Mesenchymal stem cell (in vitro differentiated cells and primary cell): ENCODE data around the gene RNF220.

Source experiments
- DNase-seq: peaks from one replicate; pipeline ENCODE4 v3.0.0-alpha.2; 2013
- H2AFZ ChIP-seq: one replicate; pipeline ENCODE4 v1.6.1; 2013; ENCODE audit warnings: low read depth, mild to moderate bottlenecking, control low read depth, inconsistent platforms, low read length, moderate library complexity
- H2AK5ac ChIP-seq: 2 replicates; pipeline ENCODE4 v1.6.1; 2013; ENCODE audit warnings: low read length, moderate library complexity, mild to moderate bottlenecking, inconsistent platforms; ENCODE audit not compliant: severe bottlenecking
- H2BK120ac ChIP-seq: one replicate; pipeline ENCODE4 v1.6.1; 2013; ENCODE audit warnings: low read depth, mild to moderate bottlenecking, inconsistent platforms, low read length, moderate library complexity
- H2BK12ac ChIP-seq, 2 experiments: one replicate each; pipeline ENCODE4 v1.6.1; 2013; ENCODE audit warnings: inconsistent platforms in 2 of 2, low read length in 2 of 2, mild to moderate bottlenecking in 2 of 2, moderate library complexity in 2 of 2, control low read depth in 1 of 2
- H2BK15ac ChIP-seq: one replicate; pipeline ENCODE4 v1.6.1; 2013; ENCODE audit warnings: mild to moderate bottlenecking, low read depth, inconsistent platforms; ENCODE audit not compliant: poor library complexity, severe bottlenecking
- H2BK5ac ChIP-seq: 2 replicates; pipeline ENCODE4 v1.6.1; 2013; ENCODE audit warnings: low read depth, mild to moderate bottlenecking, low read length, control low read depth, inconsistent platforms; ENCODE audit not compliant: poor library complexity, severe bottlenecking
- H3K14ac ChIP-seq, 2 experiments: one replicate each; pipeline ENCODE4 v1.6.1; 2013; ENCODE audit warnings: inconsistent platforms in 2 of 2, low read length in 2 of 2, control low read depth in 1 of 2, mild to moderate bottlenecking in 1 of 2, moderate library complexity in 1 of 2
- H3K18ac ChIP-seq, 2 experiments: one replicate each; pipeline ENCODE4 v1.6.1; 2013; ENCODE audit warnings: inconsistent platforms in 2 of 2, low read length in 2 of 2, control low read depth in 1 of 2, low read depth in 1 of 2, mild to moderate bottlenecking in 1 of 2
- H3K23ac ChIP-seq, 2 experiments: one replicate each; pipeline ENCODE4 v1.6.1; 2013; ENCODE audit warnings: inconsistent platforms in 2 of 2, low read length in 2 of 2, mild to moderate bottlenecking in 2 of 2, moderate library complexity in 2 of 2, control low read depth in 1 of 2
- H3K27ac ChIP-seq: 2 replicates; pipeline ENCODE4 v1.5.1; 2013; ENCODE audit warnings: mild to moderate bottlenecking, moderate library complexity, low read length, control low read depth, inconsistent platforms; ENCODE audit not compliant: poor library complexity, severe bottlenecking
- H3K27me3 ChIP-seq, 2 experiments: 2 replicates each; pipeline versions ENCODE4 v1.6.1 to v1.7.0; 2013; ENCODE audit warnings: low read length in 2 of 2, mild to moderate bottlenecking in 2 of 2, moderate library complexity in 2 of 2, control low read depth in 1 of 2, inconsistent platforms in 1 of 2; ENCODE audit not compliant: control insufficient read depth in 1 of 2, insufficient read depth in 1 of 2
- H3K36me3 ChIP-seq, 2 experiments: 2 replicates each; pipeline versions ENCODE4 v1.6.1 to v1.7.0; 2013; ENCODE audit warnings: low read length in 2 of 2, control low read depth in 1 of 2, inconsistent platforms in 1 of 2, low read depth in 1 of 2, mild to moderate bottlenecking in 1 of 2; ENCODE audit not compliant: insufficient read depth in 2 of 2, control insufficient read depth in 1 of 2
- H3K4ac ChIP-seq, 2 experiments: one replicate each; pipeline ENCODE4 v1.6.1; 2013; ENCODE audit warnings: inconsistent platforms in 2 of 2, low read length in 2 of 2, mild to moderate bottlenecking in 2 of 2, moderate library complexity in 2 of 2, control low read depth in 1 of 2, low read depth in 1 of 2
- H3K4me1 ChIP-seq: 2 replicates; pipeline ENCODE4 v1.6.1; 2013; ENCODE audit warnings: low read depth, low read length, control low read depth; ENCODE audit not compliant: control insufficient read depth, insufficient read depth
- H3K4me2 ChIP-seq: 2 replicates; pipeline ENCODE4 v1.6.1; 2013; ENCODE audit warnings: low read length, mild to moderate bottlenecking, inconsistent platforms; ENCODE audit not compliant: poor library complexity, severe bottlenecking
- H3K4me3 ChIP-seq, 2 experiments: 2 replicates each; pipeline versions ENCODE4 v1.5.1 to v1.7.0; 2013; ENCODE audit warnings: low read length in 2 of 2, mild to moderate bottlenecking in 2 of 2, control low read depth in 1 of 2, low read depth in 1 of 2; ENCODE audit not compliant: insufficient read depth in 1 of 2
- H3K79me1 ChIP-seq: replicated peaks from 2 replicates; pipeline ENCODE4 v1.6.1; 2013; ENCODE audit warnings: mild to moderate bottlenecking, control low read depth, low read length, inconsistent platforms; ENCODE audit not compliant: poor library complexity, severe bottlenecking
- H3K9ac ChIP-seq: 2 replicates; pipeline ENCODE4 v1.7.0; 2013; ENCODE audit warnings: mild to moderate bottlenecking, low read length, moderate library complexity
- H3K9me3 ChIP-seq: 2 replicates; pipeline ENCODE4 v1.7.0; 2013; ENCODE audit warnings: mild to moderate bottlenecking, low read length; ENCODE audit not compliant: control insufficient read depth
- H4K8ac ChIP-seq: one replicate; pipeline ENCODE4 v1.6.1; 2013; ENCODE audit warnings: inconsistent platforms, mild to moderate bottlenecking, low read length, moderate library complexity
- H4K91ac ChIP-seq: one replicate; pipeline ENCODE4 v1.6.1; 2013; ENCODE audit warnings: mild to moderate bottlenecking, low read length, inconsistent platforms
- WGBS: methylation state at CpG from one replicate; pipeline ENCODE4 v1.1.7; 2013; ENCODE audit warnings: mixed read lengths; 5-methylcytosine and 5-hydroxymethylcytosine counted together

The RNF220 gene

DNA sequence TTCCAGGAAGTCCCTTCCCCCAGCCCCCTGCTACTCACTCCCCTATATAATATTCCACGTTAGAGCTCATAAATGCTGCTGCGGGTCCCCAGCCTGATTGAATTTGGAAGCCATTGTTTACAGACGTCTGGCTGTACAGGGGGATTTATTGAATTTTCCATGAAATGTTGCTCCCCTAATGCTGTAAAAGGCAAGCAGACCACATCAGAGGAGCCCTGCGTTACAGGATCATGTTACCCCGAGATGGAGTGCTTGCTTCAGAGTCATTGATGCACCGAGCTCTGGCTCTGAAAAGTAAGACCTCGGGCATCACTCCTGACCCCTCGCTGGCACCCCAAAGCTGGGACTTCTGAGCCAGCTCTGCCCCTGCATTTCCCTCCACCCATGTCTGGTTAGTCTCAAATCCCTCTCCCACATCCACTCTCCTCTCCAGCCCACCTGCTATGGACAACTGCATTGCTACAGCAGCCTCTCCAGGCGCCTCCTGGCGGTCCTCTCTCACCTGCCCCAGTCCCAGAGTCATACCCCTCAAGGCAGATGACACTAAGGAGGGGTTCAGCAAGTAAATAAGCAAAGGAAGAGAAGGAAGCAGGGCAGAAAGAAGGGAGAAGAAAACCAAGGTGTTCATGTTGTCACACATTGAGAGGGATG lies 141.5 kb downstream of the RNF220 start:
- H4K8ac ChIP-seq = no peak overlapping the region
- WGBS = 72% methylated on average over 8 of the region's 10 CpGs
- DNase-seq = no peak

DNA sequence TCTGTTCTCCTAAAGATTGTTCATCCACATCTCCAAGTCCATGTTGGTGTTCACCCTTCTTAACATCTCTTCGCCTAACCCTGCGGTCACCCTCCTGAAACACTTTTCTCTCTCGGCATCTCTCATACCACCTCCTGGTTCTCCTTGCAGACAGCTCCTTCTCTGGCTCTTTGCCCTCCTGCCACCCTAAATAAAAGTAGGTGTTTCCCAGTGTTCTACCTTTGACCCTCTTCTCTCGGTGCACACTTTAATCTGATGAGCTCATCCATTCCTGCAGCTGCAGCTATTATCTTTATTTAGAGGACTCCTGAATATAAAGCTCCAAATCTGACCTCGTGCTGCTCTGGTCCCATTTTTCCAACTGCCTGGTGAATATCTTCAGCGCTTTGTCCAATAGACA lies 142.3 kb downstream of the RNF220 start:
- Histone ChIP-seq H2BK15ac (no peak overlapping the region), H3K18ac (no peak overlapping the region), H3K9ac (no peak overlapping the region), H3K27ac (no peak overlapping the region), H4K91ac (no peak overlapping the region), H3K4me3 (no peak overlapping the region), H3K14ac (no peak overlapping the region), H3K79me1 (no peaks in the 10 kb centered on the region), H3K23ac (no peak overlapping the region), H2BK120ac (no peak overlapping the region), H3K4ac (no peak overlapping the region), H3K4me1 (no peaks in the 10 kb centered on the region), H4K8ac (no peak overlapping the region), H3K9me3 (no peaks in the 10 kb centered on the region), H3K36me3 (no peaks in the 10 kb centered on the region), H3K27me3 (peaks cover 76 to 80% of the 10 kb centered on the region in 2 experiments), H3K4me2 (no peak overlapping the region), H2BK12ac (no peak overlapping the region), H2AK5ac (no peak overlapping the region), H2BK5ac (no peak overlapping the region), H2AFZ (no peak overlapping the region)
- WGBS = 83% methylated on average over 6 of the region's 6 CpGs
- DNase-seq = no peak

More for the DNA sequence above, 141.5 kb downstream of the RNF220 start:
- H3K9ac ChIP-seq = no peak overlapping the region
- H2BK12ac ChIP-seq = no peak overlapping the region
- no peak overlapping the region for H2BK5ac ChIP-seq
- H4K91ac ChIP-seq = no peak overlapping the region
- no peaks in the 10 kb centered on the region for H3K36me3 ChIP-seq
- no peak overlapping the region for H2AFZ ChIP-seq
- no peaks in the 10 kb centered on the region for H3K4me1 ChIP-seq
- H3K79me1 ChIP-seq = no peaks in the 10 kb centered on the region
- no peak overlapping the region for H3K4me3 ChIP-seq
- H2BK120ac ChIP-seq = no peak overlapping the region
- no peak overlapping the region for H2AK5ac ChIP-seq
- H3K23ac ChIP-seq = no peak overlapping the region
- no peak overlapping the region for H3K4ac ChIP-seq
- H3K18ac ChIP-seq = no peak overlapping the region
- peaks cover 81 to 89% of the 10 kb centered on the region in 2 experiments for H3K27me3 ChIP-seq
- H3K4me2 ChIP-seq = no peak overlapping the region
- no peak overlapping the region for H3K14ac ChIP-seq
- no peak overlapping the region for H2BK15ac ChIP-seq
- H3K9me3 ChIP-seq = no peaks in the 10 kb centered on the region
- H3K27ac ChIP-seq = no peak overlapping the region

DNA sequence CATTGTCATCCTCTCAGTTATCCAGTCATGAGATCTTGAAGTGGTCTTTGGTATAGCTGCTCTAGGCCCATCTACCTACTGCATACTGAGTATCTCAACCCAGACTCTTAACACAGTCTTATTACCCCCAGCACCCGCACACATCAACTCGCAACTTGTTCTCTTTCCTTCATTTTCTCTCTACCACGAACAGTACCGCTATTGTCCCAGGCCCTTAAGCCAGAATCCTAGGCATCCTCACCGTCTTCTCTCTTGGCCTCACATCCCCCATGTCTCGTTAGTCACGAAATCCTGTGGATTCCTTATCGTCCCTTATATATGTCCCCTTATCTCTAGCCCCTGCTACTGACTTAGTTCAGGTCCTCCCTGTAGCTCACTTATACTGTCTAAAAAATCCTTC lies 142.8 kb downstream of the RNF220 start:
- Histone ChIP-seq H2BK15ac (no peak overlapping the region), H3K27ac (no peak overlapping the region), H4K8ac (no peak overlapping the region), H2BK120ac (no peak overlapping the region), H3K23ac (no peak overlapping the region), H3K18ac (no peak overlapping the region), H3K4me3 (no peak overlapping the region), H2AK5ac (no peak overlapping the region), H3K27me3 (peaks cover 72 to 76% of the 10 kb centered on the region in 2 experiments), H2BK5ac (no peak overlapping the region), H3K36me3 (no peaks in the 10 kb centered on the region), H3K9ac (no peak overlapping the region), H3K4me1 (no peaks in the 10 kb centered on the region), H2BK12ac (no peak overlapping the region), H3K14ac (no peak overlapping the region), H3K79me1 (no peaks in the 10 kb centered on the region), H3K4me2 (no peak overlapping the region), H2AFZ (no peak overlapping the region), H4K91ac (no peak overlapping the region), H3K9me3 (no peaks in the 10 kb centered on the region), H3K4ac (no peak overlapping the region)
- no peak for DNase-seq
- 82% methylated on average over 8 of the region's 8 CpGs for WGBS

DNA sequence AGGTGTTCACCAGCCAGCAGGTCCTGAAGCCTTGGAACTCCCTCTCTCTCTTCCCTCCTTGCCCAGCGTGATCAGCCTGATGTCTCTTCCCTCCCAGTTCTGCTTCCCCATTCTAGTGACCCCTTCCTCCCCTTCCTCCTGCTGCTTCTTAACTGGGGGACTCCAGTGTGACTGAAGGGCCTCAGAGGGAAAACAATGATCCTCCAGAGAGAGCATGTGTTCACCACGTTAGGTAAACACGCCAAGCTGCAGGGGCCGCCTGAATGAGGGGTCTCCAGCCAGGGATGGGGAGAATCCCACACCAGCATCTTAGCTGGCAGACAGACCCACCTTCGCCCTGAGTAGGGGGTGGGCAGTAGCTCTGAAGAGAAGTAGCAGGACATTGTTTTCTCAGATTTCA lies 144.5 kb downstream of the RNF220 start:
- no peak overlapping the region for H3K14ac ChIP-seq
- H2BK12ac ChIP-seq = no peak overlapping the region
- no peak overlapping the region for H2BK5ac ChIP-seq
- H3K23ac ChIP-seq = no peak overlapping the region
- H2AK5ac ChIP-seq = no peak overlapping the region
- no peaks in the 10 kb centered on the region for H3K36me3 ChIP-seq
- no peak overlapping the region for H2BK15ac ChIP-seq
- no peak overlapping the region for H4K91ac ChIP-seq
- DNase-seq = no peak
- no peaks in the 10 kb centered on the region for H3K9me3 ChIP-seq
- H3K79me1 ChIP-seq = no peaks in the 10 kb centered on the region
- WGBS = 87% methylated on average over 5 of the region's 5 CpGs
- H3K4me2 ChIP-seq = no peak overlapping the region
- no peak overlapping the region for H4K8ac ChIP-seq
- peaks cover 3% of the 10 kb centered on the region for H3K4me1 ChIP-seq
- no peak overlapping the region for H3K18ac ChIP-seq
- no peak overlapping the region for H2BK120ac ChIP-seq
- H3K27ac ChIP-seq = no peak overlapping the region
- H3K4me3 ChIP-seq = no peak overlapping the region
- peaks cover 61 to 64% of the 10 kb centered on the region in 2 experiments for H3K27me3 ChIP-seq
- no peak overlapping the region for H2AFZ ChIP-seq
- H3K9ac ChIP-seq = no peak overlapping the region
- H3K4ac ChIP-seq = no peak overlapping the region
